MM.1S (cell line): ENCODE measurements around the gene ARFRP1.
"Not testable (repeated sequence)": the region's sequence is repeated elsewhere in the genome, so short reads cannot be mapped to it uniquely, and the experiment has no call there.

Experiments used
- DNase-seq: peaks from one replicate; pipeline ENCODE4 v3.0.0-alpha.2; 2015
- H2AFZ ChIP-seq: fragments of 300-600 bp; sonication (generic); 2 replicates; pipeline ENCODE4 v1.6.0; 2016; ENCODE audit warnings: antibody characterized with exemption, low read length
- H3F3A ChIP-seq: fragments of 300-600 bp; sonication (generic); 2 replicates; pipeline ENCODE4 v1.6.1; 2016; ENCODE audit warnings: mild to moderate bottlenecking, antibody characterized with exemption, low read length, moderate library complexity, mixed read lengths; ENCODE audit not compliant: insufficient read depth
- H3K27ac ChIP-seq: fragments of 300-600 bp; sonication (generic); 2 replicates; pipeline ENCODE4 v1.5.1; 2016; ENCODE audit warnings: mild to moderate bottlenecking, low read length
- H3K27me3 ChIP-seq: fragments of 300-600 bp; sonication (generic); replicated peaks from 2 replicates; pipeline ENCODE4 v1.6.0; 2016; ENCODE audit warnings: low read length; ENCODE audit not compliant: insufficient read depth
- H3K36me3 ChIP-seq: fragments of 300-600 bp; sonication (generic); replicated peaks from 2 replicates; pipeline ENCODE4 v1.6.1; 2016; ENCODE audit warnings: mild to moderate bottlenecking, low read length, mixed read lengths; ENCODE audit not compliant: insufficient read depth
- H3K4me1 ChIP-seq: fragments of 300-600 bp; sonication (generic); 2 replicates; pipeline ENCODE4 v1.6.1; 2016; ENCODE audit warnings: low read length, mixed read lengths
- H3K4me2 ChIP-seq: fragments of 300-600 bp; sonication (generic); 2 replicates; pipeline ENCODE4 v1.6.0; 2016; ENCODE audit warnings: low read depth, low read length
- H3K4me3 ChIP-seq: fragments of 300-600 bp; sonication (generic); 2 replicates; pipeline ENCODE4 v1.5.1; 2016; ENCODE audit warnings: low read length, mixed read lengths
- H3K79me2 ChIP-seq: fragments of 300-600 bp; sonication (generic); 2 replicates; pipeline ENCODE4 v1.6.1; 2016; ENCODE audit warnings: mixed run types, low read length, mixed read lengths
- H3K9ac ChIP-seq: fragments of 300-600 bp; sonication (generic); 2 replicates; pipeline ENCODE4 v1.6.1; 2016; ENCODE audit warnings: low read length, mixed read lengths
- H3K9me2 ChIP-seq: fragments of 300-600 bp; sonication (generic); replicated peaks from 2 replicates; pipeline ENCODE4 v1.6.1; 2016; ENCODE audit warnings: mild to moderate bottlenecking, low read length, mixed read lengths; ENCODE audit not compliant: insufficient read depth
- H3K9me3 ChIP-seq: fragments of 300-600 bp; sonication (generic); replicated peaks from 2 replicates; pipeline ENCODE4 v1.6.1; 2016; ENCODE audit warnings: mild to moderate bottlenecking, low read length, mixed read lengths; ENCODE audit not compliant: insufficient read depth
- H4K20me1 ChIP-seq: fragments of 300-600 bp; sonication (generic); 2 replicates; pipeline ENCODE4 v1.6.1; 2016; ENCODE audit warnings: mild to moderate bottlenecking, low read length, moderate library complexity, mixed read lengths; ENCODE audit not compliant: insufficient read depth
- EZH2 ChIP-seq: fragments of 300-600 bp; sonication (generic); optimal IDR thresholded peaks from 2 replicates; pipeline ENCODE3; 2017; ENCODE audit warnings: low read depth, mild to moderate bottlenecking, antibody characterized with exemption, low read length, mixed read lengths
- EZH2phosphoT487 ChIP-seq: fragments of 300-600 bp; sonication (generic); IDR thresholded peaks from 2 replicates; pipeline ENCODE4 v1.6.1; 2018; ENCODE audit warnings: antibody characterized with exemption, low read length
- TF ChIP-seq, protein P1 (sequence below): fragments of 300-600 bp; sonication (generic); IDR thresholded peaks from 2 replicates; pipeline ENCODE4 v1.5.1; 2016; ENCODE audit warnings: antibody characterized with exemption, low read length, mixed read lengths

ARFRP1 gene

DNA sequence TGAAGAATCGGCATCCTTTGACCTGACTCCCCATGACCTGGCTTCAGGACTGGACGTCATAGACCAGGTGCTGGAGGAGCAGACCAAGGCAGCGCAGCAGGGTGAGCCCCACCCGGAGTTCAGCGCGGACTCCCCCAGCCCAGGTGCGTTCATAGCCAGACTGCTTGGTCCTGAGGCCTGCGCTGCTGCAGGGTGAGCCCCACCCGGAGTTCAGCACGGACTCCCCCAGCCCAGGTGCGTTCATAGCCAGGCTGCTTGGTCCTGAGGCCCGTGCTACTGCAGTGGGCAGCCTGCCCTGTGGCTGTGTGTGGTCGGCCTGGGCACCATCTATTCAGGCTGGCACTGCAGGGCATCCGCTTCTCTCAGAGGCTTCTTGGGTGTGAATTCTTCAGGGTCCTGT, 33.8 kb downstream of the ARFRP1 start:
- Histone ChIP-seq H3K4me2 (no peak overlapping the region), H3K4me1 (no peaks in the 10 kb centered on the region), H3K9me2 (no peaks in the 10 kb centered on the region), H2AFZ (no peak overlapping the region), H3F3A (no peaks in the 10 kb centered on the region), H3K27me3 (no peaks in the 10 kb centered on the region), H3K9ac (no peak overlapping the region), H3K9me3 (no peaks in the 10 kb centered on the region), H4K20me1 (no peaks in the 10 kb centered on the region), H3K36me3 (no peaks in the 10 kb centered on the region), H3K79me2 (no peaks in the 10 kb centered on the region), H3K27ac (no peak overlapping the region), H3K4me3 (no peak overlapping the region)
- DNase-seq: no peak
- TF ChIP-seq, protein P1, sequence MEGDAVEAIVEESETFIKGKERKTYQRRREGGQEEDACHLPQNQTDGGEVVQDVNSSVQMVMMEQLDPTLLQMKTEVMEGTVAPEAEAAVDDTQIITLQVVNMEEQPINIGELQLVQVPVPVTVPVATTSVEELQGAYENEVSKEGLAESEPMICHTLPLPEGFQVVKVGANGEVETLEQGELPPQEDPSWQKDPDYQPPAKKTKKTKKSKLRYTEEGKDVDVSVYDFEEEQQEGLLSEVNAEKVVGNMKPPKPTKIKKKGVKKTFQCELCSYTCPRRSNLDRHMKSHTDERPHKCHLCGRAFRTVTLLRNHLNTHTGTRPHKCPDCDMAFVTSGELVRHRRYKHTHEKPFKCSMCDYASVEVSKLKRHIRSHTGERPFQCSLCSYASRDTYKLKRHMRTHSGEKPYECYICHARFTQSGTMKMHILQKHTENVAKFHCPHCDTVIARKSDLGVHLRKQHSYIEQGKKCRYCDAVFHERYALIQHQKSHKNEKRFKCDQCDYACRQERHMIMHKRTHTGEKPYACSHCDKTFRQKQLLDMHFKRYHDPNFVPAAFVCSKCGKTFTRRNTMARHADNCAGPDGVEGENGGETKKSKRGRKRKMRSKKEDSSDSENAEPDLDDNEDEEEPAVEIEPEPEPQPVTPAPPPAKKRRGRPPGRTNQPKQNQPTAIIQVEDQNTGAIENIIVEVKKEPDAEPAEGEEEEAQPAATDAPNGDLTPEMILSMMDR: no peak
- TF ChIP-seq EZH2 (no peak), EZH2phosphoT487 (no peak)

DNA sequence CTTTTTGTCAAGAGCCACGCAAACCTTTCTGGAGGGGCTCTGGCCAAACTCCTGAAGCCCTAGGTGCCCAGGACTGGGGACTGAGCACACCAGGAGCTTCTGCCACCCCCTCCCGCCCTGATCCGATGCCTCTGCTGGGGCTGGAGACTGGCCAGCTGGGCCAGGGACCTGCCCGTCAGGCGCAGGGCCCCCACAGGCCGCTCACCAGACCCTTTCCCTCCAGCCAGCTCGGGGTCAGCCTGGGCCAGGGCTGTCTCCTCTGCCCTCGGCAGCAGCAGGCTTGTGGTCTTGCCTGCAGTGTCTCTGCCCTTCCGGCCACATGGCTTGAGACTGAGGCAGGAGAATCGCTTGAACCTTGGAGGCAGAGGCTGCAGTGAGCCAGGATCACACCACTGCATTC, 35.1 kb downstream of the ARFRP1 start:
- Histone ChIP-seq H3K36me3 (no peaks in the 10 kb centered on the region), H3K27me3 (no peaks in the 10 kb centered on the region), H3K9me3 (no peaks in the 10 kb centered on the region), H2AFZ (no peak overlapping the region), H3K4me1 (no peaks in the 10 kb centered on the region), H3K4me2 (no peak overlapping the region), H3K79me2 (no peaks in the 10 kb centered on the region), H3F3A (no peaks in the 10 kb centered on the region), H3K4me3 (no peak overlapping the region), H3K9ac (no peak overlapping the region), H3K9me2 (no peaks in the 10 kb centered on the region), H3K27ac (no peak overlapping the region), H4K20me1 (no peaks in the 10 kb centered on the region)
- no peak for DNase-seq
- no peak for TF ChIP-seq EZH2phosphoT487
- no peak for TF ChIP-seq EZH2
- TF ChIP-seq, protein P1: no peak

DNA sequence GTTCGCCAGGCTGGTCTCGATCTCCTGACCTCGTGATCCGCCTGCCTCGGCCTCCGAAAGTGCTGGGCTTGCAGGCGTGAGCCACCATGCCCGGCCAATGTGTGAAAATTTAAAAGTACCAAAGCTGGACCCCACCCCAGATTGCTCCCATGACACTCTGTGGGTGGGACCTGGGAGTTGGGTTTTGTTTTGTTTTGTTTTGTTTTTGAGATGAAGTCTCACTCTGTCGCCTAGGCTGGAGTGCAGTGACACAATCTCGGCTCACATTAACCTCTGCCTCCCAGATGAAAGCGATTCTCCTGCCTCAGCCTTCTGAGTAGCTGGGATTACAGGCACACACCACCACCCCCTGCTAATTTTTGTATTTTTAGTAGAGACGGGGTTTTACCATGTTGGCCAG, 36.1 kb downstream of the ARFRP1 start:
- not testable (repeated sequence) for H3K27ac ChIP-seq, H3K4me2 ChIP-seq, H3K9me3 ChIP-seq, H3F3A ChIP-seq, H3K9me2 ChIP-seq, DNase-seq, H3K4me3 ChIP-seq, H3K4me1 ChIP-seq, H3K27me3 ChIP-seq, H2AFZ ChIP-seq, H3K79me2 ChIP-seq, H3K9ac ChIP-seq, H3K36me3 ChIP-seq, H4K20me1 ChIP-seq

DNA sequence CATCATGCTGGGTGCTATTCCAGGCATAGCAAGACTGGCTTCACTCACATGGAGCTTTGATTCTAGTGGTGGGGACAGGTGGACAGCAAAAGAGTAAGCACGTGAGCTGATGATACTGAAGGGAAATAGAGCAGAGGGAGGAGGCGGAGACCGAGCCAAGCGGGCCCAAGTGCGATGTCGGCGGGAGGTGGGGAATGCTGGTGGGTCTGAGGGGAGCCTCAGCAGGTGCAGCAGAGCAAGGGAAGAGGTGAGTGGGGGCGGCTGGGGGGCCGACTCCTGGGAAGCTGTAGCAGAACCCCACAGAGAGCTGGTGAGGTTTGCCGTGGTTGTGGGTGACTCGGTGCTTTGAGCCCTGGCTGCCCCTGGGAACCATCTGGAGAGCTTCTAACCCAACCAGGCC, 39.4 kb downstream of the ARFRP1 start:
- H4K20me1 ChIP-seq: no peaks in the 10 kb centered on the region
- H3K4me3 ChIP-seq: no peak overlapping the region
- no peaks in the 10 kb centered on the region for H3K9me3 ChIP-seq
- no peak for DNase-seq
- no peak overlapping the region for H3K9ac ChIP-seq
- no peaks in the 10 kb centered on the region for H3K9me2 ChIP-seq
- H3K4me2 ChIP-seq: no peak overlapping the region
- TF ChIP-seq EZH2phosphoT487 (no peak), EZH2 (no peak)
- TF ChIP-seq, protein P1: no peak
- no peaks in the 10 kb centered on the region for H3K4me1 ChIP-seq
- no peaks in the 10 kb centered on the region; the same call in 1 of the 2 replicates for H3K36me3 ChIP-seq
- no peaks in the 10 kb centered on the region for H3K79me2 ChIP-seq
- no peak overlapping the region for H3K27ac ChIP-seq
- no peaks in the 10 kb centered on the region for H3F3A ChIP-seq
- no peaks in the 10 kb centered on the region for H3K27me3 ChIP-seq
- H2AFZ ChIP-seq: no peak overlapping the region
